HG02981 (cell line): ENCODE results near the gene SUFU.
"Not testable (repeated sequence)": the region's sequence is repeated elsewhere in the genome, so short reads cannot be mapped to it uniquely, and the experiment has no call there.

Experiments
- ATAC-seq: cut with Tn5 transposase; IDR thresholded peaks from one replicate; pipeline ENCODE4 v1.9.1; 2021; ENCODE audit warnings: mild to moderate bottlenecking, moderate library complexity; ENCODE audit not compliant: unreplicated experiment

The SUFU gene

DNA sequence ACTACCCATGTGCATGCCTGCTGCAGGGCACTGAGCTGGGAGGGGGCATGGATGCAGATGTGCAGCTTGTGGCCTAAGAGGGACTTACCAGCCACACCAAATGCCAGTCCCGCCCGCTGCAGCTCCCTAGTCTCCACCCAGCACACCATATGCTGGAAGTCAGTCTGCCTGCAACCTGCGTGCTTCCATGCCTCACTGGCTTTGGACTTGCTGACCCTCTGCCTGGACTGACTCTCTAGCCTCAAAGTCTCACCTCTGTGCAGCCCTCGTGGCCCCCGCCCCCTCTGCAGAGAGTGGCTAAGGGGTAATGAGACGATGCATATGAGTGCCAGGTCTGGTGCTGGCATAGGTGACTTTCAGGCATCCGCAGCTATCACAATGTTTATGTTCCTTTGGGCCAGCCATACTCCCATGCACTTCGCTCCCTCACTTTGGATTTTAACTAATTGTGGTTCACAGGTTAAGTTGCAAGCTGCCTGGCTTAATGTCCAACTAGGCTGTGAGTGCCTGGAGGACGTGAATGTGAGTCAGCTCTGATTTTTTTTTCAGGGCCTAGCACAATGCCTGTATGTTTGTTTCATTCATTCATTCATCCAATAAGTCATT, 162.2 kb downstream of the SUFU start:
- no peak for ATAC-seq

DNA sequence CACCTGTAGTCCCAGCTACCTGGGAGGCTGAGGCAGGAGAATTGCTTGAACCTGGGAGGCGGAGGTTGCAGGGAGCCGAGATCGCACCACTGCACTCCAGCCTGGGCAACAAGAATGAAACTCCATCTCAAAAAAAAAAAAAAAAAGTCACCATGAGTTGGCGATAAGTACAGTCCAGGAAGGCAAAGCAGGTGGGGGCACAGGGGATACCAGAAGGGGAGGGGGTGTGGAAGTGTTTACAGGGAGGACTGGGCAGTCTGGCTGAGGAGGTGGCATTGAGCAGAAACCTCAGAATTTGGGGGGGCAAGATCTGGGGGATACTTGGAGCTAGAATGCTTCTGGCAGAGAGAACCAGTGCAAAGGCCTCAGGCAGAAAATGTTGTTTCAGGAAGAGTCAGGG, 163.6 kb downstream of the SUFU start:
- not testable (repeated sequence) for ATAC-seq

DNA sequence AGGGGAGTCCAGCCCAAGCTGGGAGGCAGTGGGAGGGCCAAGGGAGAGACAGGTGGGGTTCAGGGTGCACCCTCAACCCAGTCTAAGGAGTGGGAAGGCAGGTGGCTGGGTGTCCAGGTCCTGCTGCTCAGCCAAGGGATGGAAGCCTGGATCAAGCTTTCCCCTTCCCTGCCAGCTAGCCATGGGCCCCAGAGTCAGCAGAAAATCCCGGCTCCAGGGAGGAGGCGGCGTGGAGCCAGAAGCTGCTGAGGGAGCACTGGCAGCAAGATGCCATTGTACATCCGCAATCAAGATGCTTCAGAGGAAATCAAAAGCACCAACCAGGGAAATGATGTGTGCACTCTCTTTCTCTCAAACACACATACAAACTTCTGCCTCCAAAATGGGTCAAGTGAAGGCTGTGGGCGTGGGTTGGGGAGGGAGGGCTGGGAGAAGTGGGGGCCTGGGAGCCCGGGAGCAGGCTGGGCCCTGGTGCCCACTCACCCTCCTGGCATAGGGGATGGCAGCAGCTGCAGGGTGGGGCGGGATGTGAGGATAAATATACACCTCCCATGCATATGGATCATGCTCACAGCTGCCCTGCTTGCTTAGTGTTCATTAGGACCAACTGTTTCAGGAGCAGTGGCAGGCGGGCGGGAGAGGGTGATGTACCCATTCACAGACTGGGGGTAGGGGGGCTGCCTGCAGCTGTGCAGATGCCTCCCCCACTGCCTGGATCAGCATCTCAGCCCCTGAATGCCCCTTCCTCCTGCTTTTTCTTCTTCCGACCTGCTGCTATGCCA, 164.7 kb downstream of the SUFU start:
- no peak for ATAC-seq

DNA sequence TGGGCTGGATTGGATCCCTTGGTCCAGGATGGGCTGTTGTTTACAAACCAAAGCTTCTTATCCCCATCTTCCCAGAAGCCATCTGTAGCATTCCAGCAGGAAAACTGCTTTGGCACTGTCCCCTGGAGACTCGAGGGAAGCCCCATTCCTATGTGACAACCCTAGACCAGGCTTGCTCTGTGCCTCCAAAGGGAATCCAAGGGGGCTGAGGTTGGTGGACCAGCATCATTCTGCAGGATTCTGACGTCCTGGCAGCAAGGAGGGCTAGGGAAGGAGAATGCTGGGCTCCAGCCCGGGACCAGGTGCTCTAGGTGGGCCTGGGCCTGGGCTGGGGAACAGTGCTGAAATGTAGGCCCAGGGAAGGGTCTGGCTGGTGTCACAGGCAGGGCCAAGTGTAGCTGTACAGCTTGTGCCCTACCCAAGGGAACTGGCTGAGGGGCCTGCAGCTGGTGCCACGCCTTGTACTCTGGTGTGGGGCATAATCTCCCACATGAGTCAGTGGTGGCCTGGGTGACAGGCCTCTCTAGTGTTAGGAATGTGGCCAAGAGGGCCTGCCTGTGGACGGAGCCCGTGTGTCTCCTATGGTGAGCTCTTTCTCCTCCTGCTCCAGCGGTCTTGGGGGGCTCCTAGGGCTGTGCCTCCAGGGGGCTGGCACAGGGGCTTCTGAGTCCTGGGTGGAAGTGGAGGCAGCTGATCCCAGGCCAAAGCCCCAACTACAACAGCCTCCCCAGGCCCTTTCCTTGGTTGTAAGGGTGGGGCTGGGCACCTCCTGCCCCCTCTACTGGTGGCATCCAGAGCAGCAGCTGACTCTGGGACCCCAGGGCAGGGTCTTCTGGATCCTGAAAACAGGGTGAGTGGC, 165.7 kb downstream of the SUFU start:
- ATAC-seq = no peak

DNA sequence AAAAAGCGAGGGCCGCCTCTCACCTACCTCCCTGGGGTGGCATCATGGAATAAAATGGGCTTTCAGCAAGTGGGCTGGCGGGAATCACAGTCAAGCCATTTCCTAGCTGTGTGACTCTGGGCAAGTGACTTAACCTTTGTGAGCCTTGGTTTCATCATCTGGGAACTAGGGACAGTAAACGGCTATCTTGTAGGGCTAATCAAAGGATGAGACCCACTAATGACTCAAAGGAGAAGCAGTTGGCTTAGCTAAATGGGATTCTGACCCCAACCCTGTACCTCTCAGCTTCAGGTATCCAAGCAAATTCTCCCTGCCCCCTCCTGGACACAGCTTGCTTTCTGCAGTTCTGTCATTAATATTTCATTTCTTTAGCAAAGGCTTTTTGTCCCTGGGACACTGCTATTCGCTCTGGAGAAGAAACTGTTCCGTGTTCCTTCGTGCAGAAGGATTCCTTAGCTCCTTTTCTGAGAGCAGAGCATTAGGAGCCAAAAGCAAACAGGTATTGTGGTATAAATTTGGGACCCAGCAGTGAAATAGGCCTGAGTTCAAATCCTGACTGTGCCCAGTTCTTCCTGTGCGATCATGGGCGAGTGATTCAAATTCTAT, 166.4 kb downstream of the SUFU start:
- ATAC-seq = no peak

DNA sequence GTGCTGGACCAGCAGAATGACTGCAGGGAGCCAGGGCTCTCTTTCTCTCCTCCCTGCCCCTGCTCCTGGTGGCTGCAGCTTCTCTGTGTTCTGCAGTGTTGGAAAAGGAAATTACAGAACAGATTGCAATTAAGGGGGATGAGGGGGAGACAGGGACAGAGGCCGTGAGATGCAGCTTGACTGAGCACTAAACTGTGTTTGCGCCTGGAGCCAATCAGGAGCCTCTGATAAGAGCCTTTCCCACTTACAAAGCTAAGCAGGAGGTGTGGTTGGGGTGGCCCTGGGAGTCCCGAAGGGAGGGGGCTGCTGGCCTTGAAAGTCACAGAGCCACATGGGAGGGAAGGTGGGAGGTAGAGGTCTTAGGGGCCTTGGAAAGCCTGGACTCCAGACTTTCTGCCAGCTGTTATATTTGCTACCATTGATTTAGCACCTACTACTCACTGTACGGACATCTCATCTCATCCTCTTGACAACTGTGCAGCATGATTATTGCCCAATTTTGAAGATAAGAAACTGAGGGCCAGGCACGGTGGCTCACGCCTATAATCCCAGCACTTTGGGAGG, 167.2 kb downstream of the SUFU start:
- ATAC-seq = no peak

DNA sequence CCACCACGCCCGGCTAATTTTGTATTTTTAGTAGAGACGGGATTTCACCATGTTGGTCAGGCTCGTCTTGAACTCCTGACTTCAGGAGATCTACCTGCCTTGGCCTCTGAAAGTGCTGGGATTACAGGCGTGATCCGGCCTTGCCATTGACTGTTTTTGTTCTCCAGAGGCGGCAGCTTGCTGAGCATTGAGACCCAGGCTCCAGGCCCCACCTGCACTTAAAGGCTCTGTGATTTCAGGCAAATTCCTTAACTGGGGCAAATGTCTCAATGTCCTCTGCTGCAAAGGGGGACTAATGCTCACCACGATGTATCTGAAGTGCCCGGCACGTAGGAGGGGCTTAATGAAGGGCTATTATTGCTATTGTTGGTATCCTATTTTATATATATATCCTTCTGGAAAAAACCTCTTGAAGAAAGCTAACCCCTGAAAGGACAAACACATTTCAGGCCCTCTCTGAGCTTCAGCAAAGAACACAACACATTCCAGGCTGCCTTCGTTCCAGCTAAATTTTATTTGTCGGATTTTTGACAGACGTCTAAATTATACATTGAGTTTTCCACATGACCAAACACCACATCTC, 169.6 kb downstream of the SUFU start:
- ATAC-seq = no peak

DNA sequence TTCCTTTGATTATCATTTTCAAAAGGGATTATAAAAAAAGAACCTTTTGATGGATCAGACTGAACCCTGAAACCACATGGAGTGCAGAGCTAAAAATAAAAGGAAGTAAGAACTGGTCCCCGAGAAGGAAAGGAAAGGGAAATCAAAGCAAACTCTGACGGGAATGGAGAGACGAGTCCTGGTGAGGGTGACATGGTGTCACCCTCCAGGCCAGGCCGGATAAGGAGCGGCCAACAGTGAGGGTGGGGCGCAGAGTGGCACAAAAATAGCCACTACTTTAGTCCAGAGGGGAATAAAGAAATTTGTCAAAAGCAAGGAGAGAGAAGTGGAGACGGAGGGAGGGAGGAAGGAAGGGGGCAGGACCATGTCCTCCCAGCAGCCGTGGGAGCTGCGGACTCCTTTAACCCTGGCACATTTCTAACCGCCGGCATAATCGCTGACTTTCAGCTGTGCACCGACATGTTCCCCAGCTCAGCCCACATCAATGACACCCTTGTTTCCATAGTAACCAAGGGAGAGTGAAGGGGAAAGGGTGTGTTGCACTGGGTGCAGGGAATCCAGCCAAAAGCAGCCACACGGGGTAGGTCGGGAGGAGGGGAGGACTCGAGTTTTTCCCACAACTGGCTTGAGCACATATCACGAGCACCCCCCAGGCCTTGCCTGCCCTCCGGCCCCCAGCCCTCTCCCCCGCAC, 170.2 kb downstream of the SUFU start:
- peak; percentile 48 for ATAC-seq

DNA sequence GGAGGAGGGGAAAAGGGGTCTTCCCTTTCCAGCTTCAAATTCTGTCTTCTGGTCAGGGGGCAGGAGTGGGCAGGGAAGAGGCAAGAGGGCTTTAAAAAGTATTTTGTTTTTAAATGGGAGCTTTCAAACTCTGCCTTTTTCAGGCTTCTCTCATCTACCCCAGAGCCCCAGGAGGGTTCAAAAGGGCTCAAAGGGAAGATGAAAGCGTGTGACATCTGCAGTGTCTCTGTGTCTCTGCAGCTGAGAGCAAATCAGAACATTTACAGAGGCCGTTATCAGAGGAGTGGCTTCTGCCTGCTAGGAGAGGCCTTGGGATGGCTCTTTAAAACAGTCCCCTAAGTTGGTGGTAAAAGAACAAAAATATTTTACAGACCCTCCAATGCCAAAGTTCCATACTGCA, 170.8 kb downstream of the SUFU start:
- no peak for ATAC-seq

DNA sequence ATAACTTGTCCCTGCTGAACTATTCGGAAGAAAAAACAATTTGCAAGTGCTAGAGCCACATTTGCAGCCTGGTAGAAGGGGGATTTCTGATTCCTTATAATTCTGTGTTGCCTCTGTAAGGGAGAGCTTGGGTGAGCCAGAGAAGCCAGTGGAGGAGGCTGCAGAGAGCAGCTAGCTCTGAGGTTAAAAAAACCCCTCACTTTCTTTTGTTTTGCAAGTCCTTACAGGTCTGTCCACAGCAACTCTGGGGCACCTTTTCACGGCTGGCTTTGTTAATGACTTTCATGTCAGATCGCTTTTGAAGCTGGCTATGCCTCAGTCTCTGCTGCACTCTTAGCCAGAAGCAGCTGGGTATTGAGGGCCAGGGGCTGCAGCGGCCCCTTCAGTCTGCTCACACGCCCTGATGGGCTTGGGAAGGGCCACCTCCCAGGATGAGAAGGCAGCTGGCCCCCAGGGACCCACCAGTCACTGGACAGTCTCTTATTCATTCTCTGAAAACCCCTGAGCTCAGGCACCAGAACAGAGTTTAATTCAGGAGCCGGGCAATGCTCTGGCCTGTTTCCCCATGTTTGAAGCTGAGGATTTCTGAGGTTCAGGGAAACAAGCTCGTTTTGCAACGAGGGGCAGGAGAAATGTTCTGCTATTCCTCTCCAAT, 171.4 kb downstream of the SUFU start:
- ATAC-seq = no peak

DNA sequence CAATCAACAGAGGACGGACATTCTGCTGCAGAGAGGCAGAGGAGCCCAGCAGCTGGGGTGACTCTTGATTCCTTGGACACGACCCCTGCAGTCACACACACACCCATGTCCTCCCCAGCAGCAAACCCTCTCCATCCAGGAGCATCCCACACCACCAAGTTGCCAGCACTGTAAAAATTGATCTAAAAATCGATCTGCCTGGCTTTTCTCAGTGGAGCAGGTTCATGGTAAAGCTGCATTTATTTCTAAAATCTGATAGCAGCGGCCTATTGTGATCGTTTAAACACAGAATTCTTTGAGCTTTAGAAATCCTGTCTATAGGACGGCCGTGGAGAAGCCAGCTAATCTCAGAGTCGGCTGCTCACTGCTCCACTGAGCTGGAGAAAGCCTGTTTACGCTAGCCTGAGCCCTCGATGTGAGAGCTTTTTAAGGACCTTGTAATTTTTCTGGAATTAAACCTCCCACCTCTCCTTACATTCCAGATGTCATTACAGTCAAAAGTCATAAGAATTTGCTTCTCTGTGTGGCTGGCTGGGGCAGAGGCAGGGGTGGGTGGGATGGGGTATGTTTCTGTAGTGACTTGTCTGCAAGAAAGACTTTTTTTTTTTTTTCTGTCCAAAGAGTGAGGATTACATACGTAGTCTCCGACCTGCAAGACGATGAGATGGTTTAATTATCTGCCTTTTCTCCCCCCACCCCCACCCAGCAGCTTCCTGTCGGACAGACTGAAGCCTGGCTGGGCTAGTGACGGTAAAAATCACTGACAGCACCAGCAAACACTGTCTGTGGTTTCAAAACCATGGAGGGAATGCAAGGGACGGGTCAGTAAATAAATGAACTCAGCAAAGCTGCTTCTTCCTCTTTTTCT, 172.1 kb downstream of the SUFU start:
- no peak for ATAC-seq

DNA sequence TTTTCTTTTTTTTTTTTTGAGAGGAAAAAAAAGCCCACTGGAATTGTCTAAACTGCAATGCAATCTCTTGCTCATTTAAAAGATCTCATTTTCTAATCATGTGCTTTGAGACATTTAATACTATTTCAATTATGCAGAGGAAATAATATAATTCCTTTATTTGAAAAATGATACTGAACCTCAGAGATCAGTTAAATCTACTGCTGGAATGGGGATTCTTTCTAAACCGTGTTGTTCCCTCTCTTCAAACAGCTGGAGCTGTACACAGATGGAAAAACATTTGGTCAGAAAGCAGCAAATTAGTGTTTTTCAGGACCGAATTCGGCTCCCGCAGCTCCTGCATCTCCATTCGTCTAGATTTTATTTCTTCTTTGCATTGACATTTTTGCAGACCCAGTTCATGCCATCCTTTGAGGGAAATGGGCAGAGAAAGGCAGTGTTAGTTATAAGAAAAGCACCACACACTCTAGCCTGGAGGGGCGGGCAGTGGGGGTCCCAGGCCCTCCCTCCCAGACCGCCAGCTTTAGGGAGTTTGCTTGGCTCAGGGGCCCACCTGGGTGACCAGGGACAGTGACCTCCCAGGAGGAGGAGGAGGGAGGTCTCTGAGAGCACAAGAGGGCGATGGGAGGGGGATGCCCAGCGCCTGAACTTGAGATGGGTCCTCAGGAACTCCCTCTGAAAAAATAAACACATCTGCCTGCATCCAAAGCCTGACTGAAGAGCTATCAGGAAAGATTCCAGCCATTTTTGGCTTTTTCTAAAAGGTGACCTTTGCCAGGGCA, 173.0 kb downstream of the SUFU start:
- no peak for ATAC-seq

DNA sequence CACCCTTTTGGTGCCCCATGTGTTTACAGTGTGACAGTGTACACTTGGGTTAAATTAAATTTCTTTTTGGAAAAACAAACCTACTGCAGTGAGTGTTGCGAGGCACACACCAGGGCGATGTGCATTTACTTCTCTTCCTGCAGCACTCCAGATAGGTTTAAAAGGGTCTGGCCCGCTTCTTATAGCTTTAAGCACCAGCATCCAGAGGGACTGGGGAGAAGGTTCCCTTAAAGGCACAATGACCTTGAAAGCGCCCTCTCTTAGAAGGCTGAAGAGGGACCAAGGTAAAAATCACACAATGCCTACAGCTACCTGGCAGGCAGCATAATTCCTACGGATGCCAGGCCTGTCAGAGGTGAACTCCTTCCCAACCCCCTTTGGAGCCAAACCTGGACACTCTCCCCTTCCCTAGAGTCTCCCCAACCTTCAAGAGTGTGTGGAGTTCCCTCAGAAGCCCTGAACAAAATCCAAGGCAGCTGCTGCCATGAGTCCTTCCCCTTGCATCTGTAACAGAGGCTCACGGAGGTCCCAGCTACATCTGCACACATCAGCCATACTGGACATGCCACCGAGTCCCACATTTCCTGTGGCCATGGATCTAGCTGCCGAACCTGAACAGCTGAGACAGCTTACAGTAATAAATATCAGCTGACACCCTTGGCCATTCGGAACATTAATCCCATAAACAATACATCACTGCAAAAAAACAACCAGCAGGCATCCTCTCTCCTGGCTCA, 173.7 kb downstream of the SUFU start:
- ATAC-seq = no peak

DNA sequence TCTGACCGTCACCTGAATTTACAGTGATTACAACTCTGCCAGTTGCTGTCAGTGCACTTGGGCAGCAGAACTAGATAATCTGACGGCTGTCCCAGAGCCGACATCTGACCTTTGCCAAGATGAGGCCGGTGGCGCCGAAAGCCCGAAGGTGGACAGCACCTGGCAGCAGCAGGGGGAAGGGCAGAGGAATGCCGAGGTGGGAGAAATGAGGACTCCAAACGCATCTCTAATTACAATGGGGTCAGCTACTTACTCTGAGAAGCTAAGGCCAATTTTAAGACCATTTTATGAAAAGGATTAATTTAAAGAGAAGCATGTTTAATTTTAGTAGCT, 174.3 kb downstream of the SUFU start:
- ATAC-seq = no peak

DNA sequence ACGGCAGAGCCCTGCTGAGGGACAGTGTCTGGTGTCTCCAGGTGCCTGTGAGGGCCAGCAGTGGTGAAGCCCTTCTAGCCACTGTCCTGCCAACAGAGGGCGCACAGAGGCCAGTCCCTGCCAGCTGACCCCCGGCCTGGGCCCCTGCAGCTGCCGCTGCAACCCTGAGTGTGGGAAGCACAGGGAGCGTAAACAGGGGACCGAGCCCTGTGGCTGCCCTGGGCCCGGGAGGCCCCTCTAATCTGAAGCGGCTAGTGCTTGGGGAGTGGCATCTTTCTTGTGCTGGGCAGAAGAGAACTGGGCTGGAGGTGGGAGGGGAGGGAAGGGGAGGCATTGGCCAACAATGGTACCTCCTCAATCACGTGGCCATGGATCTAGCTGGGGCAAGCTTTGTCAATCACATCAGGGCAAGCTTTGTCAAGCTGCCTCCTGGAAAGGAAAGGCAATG, 175.1 kb downstream of the SUFU start:
- no peak for ATAC-seq

DNA sequence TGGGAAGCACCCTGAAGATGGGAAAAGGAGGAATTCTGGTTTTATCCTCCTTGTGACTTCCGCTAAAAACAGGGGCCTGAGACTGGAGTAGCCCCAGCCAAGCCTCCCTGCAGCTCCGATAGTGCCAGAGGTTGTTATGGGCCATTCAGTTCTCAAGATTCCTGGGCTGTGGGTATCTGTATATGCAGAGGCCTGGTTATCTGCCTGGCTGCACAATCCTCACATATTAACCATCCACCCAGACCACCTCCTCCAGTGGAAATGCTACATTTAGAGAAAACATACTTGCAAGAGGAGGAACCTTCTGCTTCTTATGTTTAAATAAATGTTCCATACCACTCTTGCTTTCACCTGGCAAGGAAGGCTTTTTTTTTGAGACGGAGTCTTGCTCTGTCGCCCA, 175.8 kb downstream of the SUFU start:
- ATAC-seq = no peak

DNA sequence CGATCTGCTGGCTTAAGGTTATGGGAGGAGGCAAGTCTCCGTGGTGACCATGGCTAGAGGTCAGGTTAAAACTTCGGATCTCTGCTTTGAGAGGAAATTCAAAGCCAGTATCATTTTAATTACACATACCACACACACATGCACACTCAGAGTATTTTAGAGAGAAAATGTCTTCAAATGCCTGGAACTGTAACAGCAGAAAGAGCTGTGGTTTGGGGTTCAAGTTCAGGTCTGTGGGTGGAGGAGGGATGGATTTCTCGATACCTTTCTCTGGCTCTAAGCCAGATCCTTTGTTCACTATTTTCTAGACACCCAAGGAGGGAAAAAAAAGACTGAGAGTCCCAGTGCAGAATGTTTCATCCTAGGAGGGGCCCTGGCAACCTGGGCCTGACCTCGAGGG, 177.9 kb downstream of the SUFU start:
- ATAC-seq = no peak
